MM.1S (cell line): ENCODE data around the gene CASP3.

ENCODE experiments used
- CTCF ChIP-seq: fragments of 300-600 bp; sonication (generic); IDR thresholded peaks from 2 replicates; pipeline ENCODE4 v1.5.1; 2016; ENCODE audit warnings: antibody characterized with exemption, low read length, mixed read lengths
- EZH2 ChIP-seq: fragments of 300-600 bp; sonication (generic); optimal IDR thresholded peaks from 2 replicates; pipeline ENCODE3; 2017; ENCODE audit warnings: low read depth, mild to moderate bottlenecking, antibody characterized with exemption, low read length, mixed read lengths
- EZH2phosphoT487 ChIP-seq: fragments of 300-600 bp; sonication (generic); IDR thresholded peaks from 2 replicates; pipeline ENCODE4 v1.6.1; 2018; ENCODE audit warnings: antibody characterized with exemption, low read length

GRCh38 chr4:184660978-184661377, 11.7 kb upstream of the CASP3 start:
- no peak for TF ChIP-seq CTCF
- no peak for TF ChIP-seq EZH2
- TF ChIP-seq EZH2phosphoT487: no peak
